ENCODE data around the gene MRFAP1. TPM values are rescaled to one million over a fixed set of nuclear protein-coding genes. Genes with fewer than 3 reads are reported as not detected.
"Not testable (repeated sequence)": the region's sequence is repeated elsewhere in the genome, so short reads cannot be mapped to it uniquely, and the experiment has no call there.

The MRFAP1 gene
- total RNA-seq, 1 donor from 2014 or later: 255 TPM

- no peak for DNase-seq (ENCODE audit: low read depth)
- no peaks in the 10 kb centered on the region for H3K27me3 ChIP-seq (ENCODE audit: control insufficient read depth, insufficient read depth, low read length)
- H3K36me3 ChIP-seq (ENCODE audit: control insufficient read depth, insufficient read depth, low read length): no peaks in the 10 kb centered on the region
- no peak for TF ChIP-seq CTCF (IDR thresholded peaks at IDR 0.05; ENCODE audit: insufficient read depth, low read length, poor library complexity, severe bottlenecking)
- H3K4me3 ChIP-seq (ENCODE audit: low read depth, low read length): no peak overlapping the region
Measured at GRCh38 chr4:6621556-6621927, 18.9 kb upstream of the MRFAP1 start.

GRCh38 chr4:6622744-6623143 is 17.7 kb upstream of the MRFAP1 start:
- Histone ChIP-seq H3K27me3 (ENCODE audit: control insufficient read depth, insufficient read depth, low read length) (no peaks in the 10 kb centered on the region), H3K4me3 (ENCODE audit: low read depth, low read length) (no peak overlapping the region), H3K36me3 (ENCODE audit: control insufficient read depth, insufficient read depth, low read length) (no peaks in the 10 kb centered on the region)
- TF ChIP-seq CTCF (IDR thresholded peaks at IDR 0.05; ENCODE audit: insufficient read depth, low read length, poor library complexity, severe bottlenecking): no peak
- DNase-seq (ENCODE audit: low read depth): no peak

- DNase-seq (ENCODE audit: low read depth): no peak
- Histone ChIP-seq H3K4me3 (ENCODE audit: low read depth, low read length) (no peak overlapping the region), H3K27me3 (ENCODE audit: control insufficient read depth, insufficient read depth, low read length) (no peaks in the 10 kb centered on the region), H3K36me3 (ENCODE audit: control insufficient read depth, insufficient read depth, low read length) (no peaks in the 10 kb centered on the region)
- no peak for TF ChIP-seq CTCF (IDR thresholded peaks at IDR 0.05; ENCODE audit: insufficient read depth, low read length, poor library complexity, severe bottlenecking)
Measured at GRCh38 chr4:6625256-6625655, 15.2 kb upstream of the MRFAP1 start.

GRCh38 chr4:6626066-6626465 is 14.4 kb upstream of the MRFAP1 start:
- DNase-seq (ENCODE audit: low read depth): no peak
- H3K4me3 ChIP-seq (ENCODE audit: low read depth, low read length): no peak overlapping the region
- no peaks in the 10 kb centered on the region for H3K27me3 ChIP-seq (ENCODE audit: control insufficient read depth, insufficient read depth, low read length)
- H3K36me3 ChIP-seq (ENCODE audit: control insufficient read depth, insufficient read depth, low read length): no peaks in the 10 kb centered on the region
- no peak for TF ChIP-seq CTCF (IDR thresholded peaks at IDR 0.05; ENCODE audit: insufficient read depth, low read length, poor library complexity, severe bottlenecking)

- DNase-seq (ENCODE audit: low read depth): no peak
- Histone ChIP-seq H3K27me3 (ENCODE audit: control insufficient read depth, insufficient read depth, low read length) (no peaks in the 10 kb centered on the region), H3K4me3 (ENCODE audit: low read depth, low read length) (no peak overlapping the region), H3K36me3 (ENCODE audit: control insufficient read depth, insufficient read depth, low read length) (no peaks in the 10 kb centered on the region)
- no peak for TF ChIP-seq CTCF (IDR thresholded peaks at IDR 0.05; ENCODE audit: insufficient read depth, low read length, poor library complexity, severe bottlenecking)
Measured at GRCh38 chr4:6627832-6628231, 12.7 kb upstream of the MRFAP1 start.

- DNase-seq (ENCODE audit: low read depth); H3K36me3 ChIP-seq (ENCODE audit: control insufficient read depth, insufficient read depth, low read length); H3K4me3 ChIP-seq (ENCODE audit: low read depth, low read length); H3K27me3 ChIP-seq (ENCODE audit: control insufficient read depth, insufficient read depth, low read length): not testable (repeated sequence)
Measured at GRCh38 chr4:6628484-6628883, 12.0 kb upstream of the MRFAP1 start.
